CD14-positive monocyte (primary cell): ENCODE results near the gene PKD1L1. TPM values are rescaled to one million over a fixed set of nuclear protein-coding genes. Genes with fewer than 3 reads are reported as not detected.

Source experiments
- DNase-seq, 3 donors: peaks; one replicate each; pipeline ENCODE4 v3.0.0-alpha.2; 2011 to 2022
- H2AFZ ChIP-seq: 2 replicates; pipeline ENCODE4 v1.6.0; 2012; ENCODE audit warnings: mild to moderate bottlenecking, low read depth, low read length, inconsistent platforms; ENCODE audit not compliant: insufficient read depth, poor library complexity, severe bottlenecking
- H3K27ac ChIP-seq, 2 donors: 1 replicate in 1 of 2; 2 replicates in 1 of 2; pipeline ENCODE4 v1.5.1; 2012 to 2013; ENCODE audit warnings: low read length in 2 of 2, control low read depth in 1 of 2, inconsistent platforms in 1 of 2, low read depth in 1 of 2, mild to moderate bottlenecking in 1 of 2
- H3K27me3 ChIP-seq, 2 donors: one replicate each; pipeline versions ENCODE4 v1.6.0 to v1.6.1; 2011 to 2013; ENCODE audit warnings: low read length in 2 of 2; ENCODE audit not compliant: control insufficient read depth in 2 of 2, insufficient read depth in 2 of 2
- H3K36me3 ChIP-seq, 2 donors: replicated peaks in 1 of 2; 1 replicate in 1 of 2; 2 replicates in 1 of 2; pipeline versions ENCODE4 v1.5.1 to v1.6.1; 2012 to 2013; ENCODE audit warnings: low read length in 2 of 2, control low read depth in 1 of 2, inconsistent platforms in 1 of 2, mild to moderate bottlenecking in 1 of 2; ENCODE audit not compliant: insufficient read depth in 2 of 2, control insufficient read depth in 1 of 2
- H3K4me1 ChIP-seq, 2 donors: 1 replicate in 1 of 2; 2 replicates in 1 of 2; pipeline versions ENCODE4 v1.5.1 to v1.6.1; 2012 to 2013; ENCODE audit warnings: low read length in 2 of 2, control low read depth in 1 of 2, inconsistent platforms in 1 of 2, mild to moderate bottlenecking in 1 of 2, moderate library complexity in 1 of 2; ENCODE audit not compliant: insufficient read depth in 2 of 2, control insufficient read depth in 1 of 2
- H3K4me2 ChIP-seq: replicated peaks from 2 replicates; pipeline ENCODE3; 2012; ENCODE audit warnings: low read length, moderate library complexity, mild to moderate bottlenecking; ENCODE audit not compliant: poor library complexity, severe bottlenecking; ENCODE audit errors: extremely low read depth
- H3K4me3 ChIP-seq, 3 experiments: fragments of 200-600 bp in 1 of 3; sonication (generic) in 1 of 3; replicated peaks in 1 of 3; 1 replicate in 2 of 3; 2 replicates in 1 of 3; pipeline ENCODE4 v1.5.1; 2011 to 2013; ENCODE audit warnings: low read length in 3 of 3, mild to moderate bottlenecking in 3 of 3, control low read depth in 2 of 3, low read depth in 2 of 3, inconsistent platforms in 1 of 3, moderate library complexity in 1 of 3
- H3K79me2 ChIP-seq: 2 replicates; pipeline ENCODE4 v1.6.0; 2012; ENCODE audit warnings: mild to moderate bottlenecking, control low read depth, inconsistent platforms, low read length, moderate library complexity; ENCODE audit not compliant: insufficient read depth
- H3K9ac ChIP-seq: 2 replicates; pipeline ENCODE4 v1.6.0; 2017; ENCODE audit warnings: low read length, mild to moderate bottlenecking; ENCODE audit not compliant: insufficient read depth, poor library complexity, severe bottlenecking
- H3K9me3 ChIP-seq, 2 donors: replicated peaks in 1 of 2; 1 replicate in 1 of 2; 2 replicates in 1 of 2; pipeline versions ENCODE4 v1.5.1 to v1.6.1; 2012 to 2013; ENCODE audit warnings: low read length in 2 of 2, control low read depth in 1 of 2; ENCODE audit not compliant: control insufficient read depth in 1 of 2, insufficient read depth in 1 of 2
- H4K20me1 ChIP-seq: 2 replicates; pipeline ENCODE4 v1.6.0; 2012; ENCODE audit warnings: mild to moderate bottlenecking, low read length, control low read depth, moderate library complexity; ENCODE audit not compliant: insufficient read depth
- H3K27ac Mint-ChIP-seq, 7 donors: one replicate each; pipeline ENCODE4 v1.8.0; 2020; ENCODE audit warnings: mild to moderate bottlenecking in 7 of 7, mixed read lengths in 7 of 7, moderate library complexity in 6 of 7, inconsistent platforms in 2 of 7
- H3K27me3 Mint-ChIP-seq, 3 donors: one replicate each; pipeline ENCODE4 v1.8.0; 2021 to 2022; ENCODE audit warnings: low read depth in 3 of 3, mild to moderate bottlenecking in 3 of 3, mixed read lengths in 3 of 3, moderate library complexity in 3 of 3, inconsistent platforms in 1 of 3
- H3K36me3 Mint-ChIP-seq, 2 donors: one replicate each; pipeline ENCODE4 v1.8.0; 2020; ENCODE audit warnings: mixed read lengths in 2 of 2, inconsistent platforms in 1 of 2, mild to moderate bottlenecking in 1 of 2
- H3K4me1 Mint-ChIP-seq: one replicate; pipeline ENCODE4 v1.8.0; 2020; ENCODE audit warnings: mild to moderate bottlenecking, mixed read lengths
- H3K4me3 Mint-ChIP-seq, 2 donors: one replicate each; pipeline ENCODE4 v1.8.0; 2020; ENCODE audit warnings: mild to moderate bottlenecking in 2 of 2, mixed read lengths in 2 of 2, moderate library complexity in 1 of 2
- H3K9me3 Mint-ChIP-seq, 7 donors: one replicate each; pipeline ENCODE4 v1.8.0; 2020 to 2022; ENCODE audit warnings: mixed read lengths in 7 of 7, mild to moderate bottlenecking in 6 of 7, moderate library complexity in 6 of 7, inconsistent platforms in 2 of 7
- WGBS: methylation state at CpG from one replicate; pipeline ENCODE4 v1.1.5; 2013; ENCODE audit warnings: missing lambda C conversion rate; ENCODE audit not compliant: insufficient coverage; 5-methylcytosine and 5-hydroxymethylcytosine counted together
- intact Hi-C, 2 donors: fragments of 100-400 bp; cut with micrococcal nuclease; formaldehyde crosslinking; loops; one replicate each; pipeline versions ENCODE4 v1.15.0 to v1.15.1; 2023
- polyA plus RNA-seq, 3 donors: library from polyadenylated mRNA; depleted of rRNA in 1 of 3; unstranded in 2 of 3; stranded (reverse) in 1 of 3; fragments of 300-500 nt in 2 of 3; fragments of >200 nt in 1 of 3; fragmentation: Illumina TruSeq in 2 of 3; gene quantifications; 1 replicate in 2 of 3; 2 replicates in 1 of 3; pipeline ENCODE4 v1.2.3, GENCODE V29; 2012 to 2021
- TF ChIP-seq, protein P1 (sequence below): fragments of 200-600 bp; IDR thresholded peaks from one replicate; pipeline ENCODE4 v1.8.0; 2022; ENCODE audit warnings: antibody characterized with exemption, mild to moderate bottlenecking

Gene PKD1L1
- polyA plus RNA-seq, 3 donors, result 0.19 TPM; not detected in 2

DNA sequence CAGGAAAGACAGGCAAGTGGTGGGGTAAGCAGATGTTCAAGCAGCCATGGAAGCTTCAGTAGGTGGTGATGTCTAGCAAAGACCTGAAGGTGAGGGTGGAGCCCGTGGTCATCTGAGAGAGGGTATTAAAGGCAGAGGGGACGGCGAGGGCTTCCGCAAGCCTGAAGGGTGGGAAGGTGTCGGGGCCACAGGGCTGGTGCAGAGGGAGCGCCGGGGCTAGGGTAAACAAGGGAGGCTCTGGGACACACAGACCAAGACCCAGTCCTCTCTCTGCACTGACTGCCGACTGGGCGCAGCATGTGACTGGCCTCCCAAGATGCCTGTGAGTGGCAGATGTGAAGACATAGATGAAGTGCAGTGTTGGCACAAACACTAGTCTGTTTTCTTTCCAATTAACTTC lies 132.4 kb downstream of the PKD1L1 start:
- no peak overlapping the region for H3K4me2 ChIP-seq
- no peak overlapping the region for H3K4me3 ChIP-seq
- no peaks in the 10 kb centered on the region for H4K20me1 ChIP-seq
- intact Hi-C loops, result loop anchor here (5.0 to 10.0 kb wide), 3 partner anchors 374 to 549 kb away; no protein-coding TSS in a partner anchor
- peaks cover 37 to 39% of the 10 kb centered on the region in 2 donors for H3K4me1 ChIP-seq
- H3K27ac ChIP-seq, result no peak overlapping the region
- 98% methylated on average over 7 of the region's 9 CpGs for WGBS
- H3K36me3 ChIP-seq, result no peaks in the 10 kb centered on the region
- Mint-ChIP-seq H3K4me1 (peaks cover 49% of the 10 kb centered on the region), H3K9me3 (no peaks in the 10 kb centered on the region), H3K27ac (peak overlapping the region in 1 of 7 donors; percentile 72), H3K4me3 (no peak overlapping the region), H3K27me3 (peaks cover 0 to 2% (median 2%) of the 10 kb centered on the region in 3 donors), H3K36me3 (no peaks in the 10 kb centered on the region)
- no peaks in the 10 kb centered on the region for H3K27me3 ChIP-seq
- DNase-seq, result no peak
- TF ChIP-seq, protein P1, sequence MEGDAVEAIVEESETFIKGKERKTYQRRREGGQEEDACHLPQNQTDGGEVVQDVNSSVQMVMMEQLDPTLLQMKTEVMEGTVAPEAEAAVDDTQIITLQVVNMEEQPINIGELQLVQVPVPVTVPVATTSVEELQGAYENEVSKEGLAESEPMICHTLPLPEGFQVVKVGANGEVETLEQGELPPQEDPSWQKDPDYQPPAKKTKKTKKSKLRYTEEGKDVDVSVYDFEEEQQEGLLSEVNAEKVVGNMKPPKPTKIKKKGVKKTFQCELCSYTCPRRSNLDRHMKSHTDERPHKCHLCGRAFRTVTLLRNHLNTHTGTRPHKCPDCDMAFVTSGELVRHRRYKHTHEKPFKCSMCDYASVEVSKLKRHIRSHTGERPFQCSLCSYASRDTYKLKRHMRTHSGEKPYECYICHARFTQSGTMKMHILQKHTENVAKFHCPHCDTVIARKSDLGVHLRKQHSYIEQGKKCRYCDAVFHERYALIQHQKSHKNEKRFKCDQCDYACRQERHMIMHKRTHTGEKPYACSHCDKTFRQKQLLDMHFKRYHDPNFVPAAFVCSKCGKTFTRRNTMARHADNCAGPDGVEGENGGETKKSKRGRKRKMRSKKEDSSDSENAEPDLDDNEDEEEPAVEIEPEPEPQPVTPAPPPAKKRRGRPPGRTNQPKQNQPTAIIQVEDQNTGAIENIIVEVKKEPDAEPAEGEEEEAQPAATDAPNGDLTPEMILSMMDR, result no peak
- H2AFZ ChIP-seq, result no peak overlapping the region
- no peaks in the 10 kb centered on the region for H3K9me3 ChIP-seq
- no peaks in the 10 kb centered on the region for H3K79me2 ChIP-seq
- H3K9ac ChIP-seq, result no peak overlapping the region

DNA sequence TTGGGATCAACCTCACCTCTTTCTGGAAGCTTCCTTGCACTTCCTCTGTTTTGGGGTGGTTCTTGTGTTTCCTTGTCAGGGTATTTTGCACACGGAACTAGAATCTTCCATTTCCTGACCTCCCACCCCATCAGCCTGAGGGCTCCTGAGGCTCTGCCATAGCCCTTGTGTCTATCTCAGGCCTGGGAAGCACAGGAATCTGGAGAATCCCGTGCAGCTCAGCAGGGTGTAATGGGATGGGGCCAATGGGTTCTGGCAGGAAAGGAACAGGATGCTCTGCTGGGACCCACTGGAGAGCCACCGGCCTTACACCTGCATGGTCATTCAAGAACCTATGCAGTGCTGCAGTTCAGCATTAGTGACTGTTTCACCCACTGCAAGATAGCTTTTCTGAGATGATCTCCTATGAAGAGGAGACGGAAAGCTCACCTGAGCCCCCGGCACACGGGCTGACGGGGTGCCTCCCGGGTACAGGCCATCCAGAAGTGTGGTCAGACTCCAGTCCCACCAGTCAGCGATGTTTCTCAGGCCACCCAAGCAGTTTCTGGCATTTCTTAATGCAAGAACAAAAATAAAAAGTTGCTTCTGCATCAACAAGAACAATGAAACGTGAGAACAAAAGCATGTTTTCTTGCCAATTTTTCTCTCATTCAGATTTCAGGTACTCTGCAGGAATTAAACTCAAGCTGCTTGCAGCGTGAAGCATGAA lies 133.2 kb downstream of the PKD1L1 start:
- peaks cover 37 to 39% of the 10 kb centered on the region in 2 donors for H3K4me1 ChIP-seq
- H3K9me3 ChIP-seq, result no peaks in the 10 kb centered on the region
- no peaks in the 10 kb centered on the region for H3K36me3 ChIP-seq
- H3K4me3 ChIP-seq, result no peak overlapping the region
- intact Hi-C loops, result loop anchor here (5.0 to 10.0 kb wide), 3 partner anchors 373 to 548 kb away; no protein-coding TSS in a partner anchor
- no peaks in the 10 kb centered on the region for H3K9me3 Mint-ChIP-seq
- TF ChIP-seq, protein P1, result no peak
- no peaks in the 10 kb centered on the region for H3K27me3 ChIP-seq
- H3K9ac ChIP-seq, result no peak overlapping the region
- no peaks in the 10 kb centered on the region for H4K20me1 ChIP-seq
- no peak for DNase-seq
- no peaks in the 10 kb centered on the region for H3K79me2 ChIP-seq
- no peak overlapping the region for H3K4me3 Mint-ChIP-seq
- H3K36me3 Mint-ChIP-seq, result no peaks in the 10 kb centered on the region
- H3K27me3 Mint-ChIP-seq, result peaks cover 0 to 3% (median 2%) of the 10 kb centered on the region in 3 donors
- no peak overlapping the region for H3K27ac Mint-ChIP-seq
- peaks cover 49% of the 10 kb centered on the region for H3K4me1 Mint-ChIP-seq
- no peak overlapping the region for H2AFZ ChIP-seq
- no peak overlapping the region for H3K4me2 ChIP-seq
- H3K27ac ChIP-seq, result no peak overlapping the region
- WGBS, result 98% methylated on average over 8 of the region's 11 CpGs
